ENCODE results near the gene JADE2.

Gene JADE2

DNA sequence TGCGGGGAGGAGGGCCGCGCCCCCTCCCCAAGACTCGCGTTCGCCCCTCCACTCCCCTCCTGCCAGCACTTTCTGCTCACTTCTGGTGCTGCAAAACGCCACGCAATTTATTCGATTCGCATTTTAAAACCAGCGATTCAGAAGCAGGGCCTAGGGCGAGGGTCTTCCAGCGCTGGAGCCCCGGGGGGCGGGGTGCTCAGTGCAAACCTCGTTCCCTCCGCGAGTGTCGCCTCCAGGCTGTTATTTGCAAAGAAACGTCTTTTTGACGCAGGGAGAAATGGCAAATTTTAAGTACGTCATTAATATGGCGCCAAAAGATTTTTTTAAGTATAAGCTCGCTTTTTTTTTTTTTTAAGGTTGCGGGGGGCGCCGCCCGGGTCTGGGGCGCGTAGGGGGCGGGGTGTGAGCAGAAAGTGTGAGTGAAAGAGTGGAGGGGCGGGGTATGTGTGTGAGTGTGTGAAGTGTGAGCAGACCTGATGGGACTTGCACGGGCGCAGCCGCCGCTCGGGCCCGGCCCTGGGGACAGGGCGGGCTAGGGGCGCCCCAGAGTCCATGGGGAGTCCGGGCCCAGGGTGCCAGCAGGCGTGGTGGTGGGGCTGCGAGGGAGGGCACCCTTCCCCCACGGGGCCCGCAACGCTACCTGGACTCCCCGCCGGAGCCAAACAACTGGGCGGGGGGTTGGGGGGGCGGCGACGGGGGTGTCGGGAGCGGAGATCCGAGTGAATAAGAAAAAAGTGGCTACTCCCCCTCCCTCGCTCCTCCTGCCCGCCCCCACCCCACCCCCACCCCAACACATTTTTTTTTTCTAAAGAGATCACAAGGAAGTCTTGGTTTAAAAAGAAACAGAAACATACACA, at the start of gene JADE2:
Gene JADE2 (plus strand): TSS at position 845 of the 857 bp plus-strand sequence. CDS start 10,188 bp downstream, outside the sequence.
- TF ChIP-seq CTCF (IDR thresholded peaks at IDR 0.05; ENCODE audit: low read depth, low read length), result no peak; the same call in 1 of the 2 replicates
- DNase-seq (ENCODE audit: extremely low read depth, low read depth), result no peak

DNA sequence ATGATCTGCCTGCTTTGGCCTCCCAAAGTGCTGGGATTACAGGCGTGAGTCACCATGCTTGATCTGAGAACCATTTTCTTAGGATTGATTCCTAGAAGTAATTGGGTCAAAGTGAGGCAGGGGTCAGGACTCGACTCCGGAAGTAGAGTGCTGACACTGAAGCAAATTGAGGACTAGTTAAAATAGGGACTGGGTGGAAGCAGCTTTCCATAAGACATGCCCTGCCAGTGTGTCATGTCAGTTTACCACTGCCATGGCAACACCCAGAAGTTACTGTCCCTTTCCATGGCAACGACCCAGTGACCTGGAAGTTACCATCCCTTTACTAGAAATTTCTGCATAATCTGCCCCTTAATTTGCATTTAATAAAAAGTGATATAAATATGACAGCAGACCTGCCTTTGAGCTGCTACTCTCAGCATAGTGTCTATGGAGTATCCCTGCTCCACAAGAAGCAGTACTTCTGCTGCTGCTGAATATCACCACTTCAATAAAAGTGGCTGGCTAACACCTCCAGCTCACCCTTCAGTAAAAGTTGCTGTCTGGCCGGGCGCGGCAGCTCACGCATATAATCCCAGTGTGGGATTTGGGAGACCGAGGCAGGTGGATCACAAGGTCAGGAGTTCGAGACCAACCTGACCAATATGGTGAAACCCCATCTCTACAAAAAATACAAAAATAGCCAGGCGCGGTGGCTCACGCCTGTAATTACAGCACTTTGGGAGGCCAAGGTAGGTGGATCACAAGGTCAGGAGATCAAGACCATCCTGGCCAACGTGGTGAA, 47.8 kb upstream of the JADE2 start:
- no peak for TF ChIP-seq CTCF (IDR thresholded peaks at IDR 0.05; ENCODE audit: low read depth, low read length)
- DNase-seq (ENCODE audit: extremely low read depth, low read depth), result no peak

DNA sequence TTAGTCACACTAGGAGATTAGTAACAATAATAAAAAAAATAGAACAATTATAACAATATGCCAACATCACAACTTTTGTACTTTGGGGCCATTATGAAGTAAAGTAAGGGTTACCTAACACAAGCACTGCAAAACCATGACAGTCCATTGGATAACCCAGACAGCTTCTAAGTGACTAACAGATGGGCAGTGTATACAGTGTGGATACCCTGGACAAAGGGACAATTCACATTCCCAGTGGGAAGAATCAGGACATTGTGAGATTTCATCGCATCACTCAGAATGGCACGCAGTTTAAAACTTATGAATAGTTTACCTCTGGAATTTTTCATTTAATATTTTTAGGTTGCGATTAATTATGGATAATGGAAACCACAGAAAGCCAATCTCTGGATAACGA, 45.6 kb upstream of the JADE2 start:
- no peak for DNase-seq (ENCODE audit: extremely low read depth, low read depth)
- no peak for TF ChIP-seq CTCF (IDR thresholded peaks at IDR 0.05; ENCODE audit: low read depth, low read length)

GRCh38 chr5:134489227-134489944, 36.1 kb upstream of the JADE2 start:
- no peak for TF ChIP-seq CTCF (IDR thresholded peaks at IDR 0.05; ENCODE audit: low read depth, low read length)
- no peak for DNase-seq (ENCODE audit: extremely low read depth, low read depth)

- TF ChIP-seq CTCF (IDR thresholded peaks at IDR 0.05; ENCODE audit: low read depth, low read length), result no peak
- DNase-seq (ENCODE audit: extremely low read depth, low read depth), result no peak
These were observed 35.1 kb upstream of the JADE2 start for GRCh38 chr5:134490255-134490924.

- DNase-seq (ENCODE audit: extremely low read depth, low read depth), result no peak
- TF ChIP-seq CTCF (IDR thresholded peaks at IDR 0.05; ENCODE audit: low read depth, low read length), result no peak
These were observed 34.6 kb upstream of the JADE2 start for GRCh38 chr5:134490925-134491271.
